Anterior cingulate cortex (tissue), 58 donors: Measurements from ENCODE around the gene CHADL.
"Not testable (repeated sequence)": the region's sequence is repeated elsewhere in the genome, so short reads cannot be mapped to it uniquely, and the experiment has no call there.

ENCODE experiments used
- DNase-seq, 58 donors: peaks; one replicate each; lab custom pipeline; 2025; lab: John Stamatoyannopoulos, UW

Gene CHADL

DNA sequence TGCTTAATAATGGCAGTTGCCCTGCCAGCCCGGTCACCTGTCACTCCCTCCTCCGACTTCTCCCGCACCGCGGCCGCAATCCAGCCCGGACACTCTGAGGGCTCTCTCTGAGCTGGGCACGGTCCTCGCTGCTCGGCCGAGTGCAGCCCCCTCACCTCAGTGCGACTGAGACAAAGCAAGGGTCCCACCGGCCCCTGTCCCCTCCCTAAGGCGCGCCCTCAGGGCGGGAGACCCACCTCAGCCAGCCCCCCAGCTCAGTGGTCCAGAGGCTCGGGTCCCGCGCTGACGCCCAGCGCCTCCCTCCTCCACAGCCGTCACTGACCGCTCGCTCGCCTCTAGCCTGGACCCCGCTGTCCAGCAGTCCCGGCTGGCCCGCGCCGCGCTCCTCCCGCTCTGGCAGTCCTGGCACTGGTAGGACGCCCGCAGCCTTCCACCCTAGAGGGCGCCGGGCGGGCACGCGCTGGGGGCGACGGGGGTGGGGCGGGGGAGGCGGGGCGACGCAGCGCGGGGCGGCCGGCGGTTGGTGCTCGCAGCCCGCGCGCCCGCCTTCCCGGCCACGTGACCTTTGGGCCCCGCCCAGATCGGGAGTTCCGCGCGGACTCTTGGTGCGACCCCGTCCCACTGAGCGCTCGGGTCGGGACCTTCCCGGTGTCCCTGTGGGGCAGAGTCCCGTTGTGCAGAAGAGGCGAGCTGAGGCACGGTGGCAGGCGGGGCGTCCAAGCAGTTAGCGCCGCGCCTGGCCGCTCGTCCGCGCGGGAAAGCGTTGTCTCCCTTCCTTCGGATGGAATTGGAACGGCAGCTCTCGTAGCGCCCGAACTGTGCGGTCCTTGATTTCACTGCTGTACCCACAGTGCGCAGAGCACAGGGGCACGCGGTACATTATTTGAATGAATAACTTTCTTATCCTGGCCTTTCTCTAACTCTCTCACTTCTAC, 43.4 kb downstream of the CHADL start:
- DNase-seq = peak in 55 of 58 donors; percentile 18 to 87 (median 75)

DNA sequence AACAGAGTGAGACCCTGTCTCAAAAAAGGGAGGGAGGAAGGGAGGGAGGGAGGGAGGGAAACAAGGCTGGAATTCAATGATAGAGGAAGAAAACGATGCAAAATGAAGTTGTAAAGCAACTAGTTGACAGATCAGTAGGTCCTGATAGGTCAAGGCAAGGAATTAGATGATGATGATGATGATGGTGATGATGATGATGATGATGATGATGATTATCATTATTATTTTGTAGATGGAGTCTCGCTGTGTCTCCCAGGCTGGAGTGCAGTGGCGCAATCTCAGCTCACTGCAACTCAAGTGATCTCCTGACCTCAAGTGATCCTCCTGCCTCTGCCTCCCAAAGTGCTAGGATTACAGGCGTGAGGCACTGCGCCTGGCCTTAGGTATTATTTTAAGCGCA, 46.9 kb downstream of the CHADL start:
- DNase-seq = no peak

DNA sequence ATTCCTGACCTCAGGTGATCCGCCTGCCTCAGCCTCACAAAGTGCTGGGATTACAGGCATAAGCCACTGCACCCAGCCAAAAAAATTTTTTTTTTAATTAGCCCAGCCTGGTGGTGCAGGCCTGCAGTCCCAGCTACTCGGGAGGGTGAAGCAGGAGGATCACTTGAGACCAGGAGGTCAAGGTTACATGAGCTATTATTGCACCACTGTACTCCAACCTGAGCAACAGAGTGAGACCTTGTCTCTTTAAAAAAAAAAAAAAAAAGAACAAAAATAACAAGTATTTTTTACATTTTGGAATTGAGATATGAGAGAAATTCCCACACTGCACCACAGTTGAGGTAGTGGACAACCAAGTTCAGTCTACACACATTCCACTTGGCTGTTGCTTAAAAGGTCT, 49.3 kb downstream of the CHADL start:
- no peak for DNase-seq

DNA sequence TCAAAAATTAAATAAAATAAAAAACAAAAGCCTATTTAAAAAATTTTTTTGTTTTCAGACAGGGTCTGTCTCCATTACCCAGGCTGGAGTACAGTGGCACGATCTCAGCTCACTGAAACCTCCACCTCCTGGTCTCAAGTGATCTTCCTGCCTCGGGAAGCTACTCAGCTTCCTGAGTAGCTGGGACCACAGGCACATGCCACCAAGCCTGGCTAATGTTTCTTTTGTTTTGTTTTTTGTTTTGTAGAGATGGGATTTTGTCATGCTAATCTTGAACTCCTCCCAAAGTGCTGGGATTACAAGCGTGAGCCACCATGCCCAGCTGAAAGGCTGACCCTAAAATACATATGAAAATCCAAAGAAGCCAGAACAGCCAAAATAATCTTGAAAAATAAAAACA, 56.1 kb downstream of the CHADL start:
- no peak for DNase-seq

DNA sequence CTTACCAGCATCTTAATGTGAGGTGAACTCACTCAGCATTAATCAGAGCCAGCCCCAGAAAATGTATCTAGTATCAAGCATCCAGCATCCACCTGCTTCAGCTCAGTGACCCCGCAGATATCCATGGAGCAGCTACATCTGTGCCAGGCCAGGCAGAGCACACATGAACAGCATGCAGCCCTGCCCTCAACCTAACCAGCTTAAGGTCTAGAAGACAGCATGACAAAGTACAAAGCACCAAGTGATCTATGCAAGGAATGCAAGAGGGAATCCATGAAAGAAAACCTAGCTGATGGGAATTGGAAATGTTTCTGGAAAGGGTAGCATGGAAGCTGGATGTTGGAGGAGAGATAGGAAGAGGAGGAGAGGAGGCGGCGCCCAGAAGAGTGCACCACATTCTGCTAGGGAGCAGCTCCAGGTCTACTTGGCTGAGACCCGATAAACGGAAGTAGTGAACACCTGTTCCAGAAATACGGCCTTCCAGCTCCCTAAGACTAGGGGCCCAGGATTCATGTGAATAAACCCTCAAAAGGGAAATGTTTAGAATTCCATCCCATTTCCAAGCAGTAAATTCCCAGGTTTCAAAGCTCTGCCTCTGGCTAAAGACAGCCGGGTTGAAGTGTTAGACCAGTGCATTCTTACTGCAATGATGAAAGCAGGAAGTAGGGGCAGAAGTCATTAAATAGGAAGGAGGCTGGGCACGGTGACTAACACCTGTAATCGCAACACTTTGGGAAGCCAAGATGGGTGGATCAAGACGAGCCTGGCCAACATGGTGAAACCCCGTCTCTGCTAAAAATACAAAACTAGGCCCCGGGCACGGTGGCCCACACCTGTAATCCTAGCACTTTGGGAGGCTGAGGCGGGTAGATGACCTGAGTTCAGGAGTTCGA, 59.1 kb downstream of the CHADL start:
- no peak for DNase-seq

DNA sequence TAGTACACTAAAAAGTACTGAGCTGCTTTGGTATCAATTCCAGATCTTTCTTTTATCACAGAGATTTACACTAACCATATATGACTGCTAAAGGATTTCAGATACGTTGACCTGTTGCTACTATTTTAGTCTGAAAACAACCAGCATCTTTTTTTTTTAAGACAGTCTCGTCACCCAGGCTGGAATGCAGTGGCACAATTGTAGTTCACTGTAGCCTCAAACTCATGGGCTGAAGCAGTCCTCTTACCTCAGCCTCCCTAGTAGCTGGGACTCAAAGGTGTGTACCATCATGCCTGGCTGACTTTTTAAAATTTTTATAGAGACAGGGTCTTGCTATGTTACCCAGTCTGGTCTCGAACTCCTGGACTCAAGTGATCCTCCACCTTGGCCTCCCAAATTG, 59.8 kb downstream of the CHADL start:
- no peak for DNase-seq

DNA sequence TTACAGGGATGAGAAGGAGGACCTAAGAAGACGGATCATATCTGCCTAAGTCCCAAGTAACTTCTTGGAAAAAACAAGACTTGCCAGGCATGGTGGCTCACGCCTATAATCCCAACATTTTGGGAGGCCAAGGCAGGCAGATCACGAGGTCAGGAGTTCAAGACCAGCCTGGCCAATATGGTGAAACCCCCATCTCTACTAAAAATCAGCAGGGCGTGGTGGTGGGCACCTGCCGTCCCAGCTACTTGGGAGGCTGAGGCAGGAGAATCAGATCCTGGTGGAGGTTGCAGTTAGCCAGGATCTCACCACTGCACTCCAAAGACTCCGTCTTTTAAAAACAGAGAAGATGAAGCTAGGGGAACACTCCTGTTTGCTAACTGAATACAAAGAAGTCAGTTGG, 60.4 kb downstream of the CHADL start:
- DNase-seq = not testable (repeated sequence)
